DOHH2 (cell line): ENCODE measurements around the gene KDM2A.

Experiments
- H3F3A ChIP-seq: fragments of 200-600 bp; sonication (generic), shearing (Covaris generic); 2 replicates; pipeline ENCODE4 v1.6.0; 2016; ENCODE audit warnings: antibody characterized with exemption, mild to moderate bottlenecking; ENCODE audit not compliant: control insufficient read depth, insufficient read depth
- H3K27ac ChIP-seq: fragments of 200-600 bp; sonication (generic); 2 replicates; pipeline ENCODE4 v1.5.1; 2014; ENCODE audit warnings: low read depth, mild to moderate bottlenecking, low read length, moderate library complexity
- H3K27me3 ChIP-seq: fragments of 200-600 bp; sonication (generic); 2 replicates; pipeline ENCODE4 v1.6.1; 2014; ENCODE audit warnings: mild to moderate bottlenecking, low read length, mixed read lengths; ENCODE audit not compliant: control insufficient read depth
- H3K36me3 ChIP-seq: fragments of 200-600 bp; sonication (generic); 2 replicates; pipeline ENCODE4 v1.6.1; 2014; ENCODE audit warnings: mild to moderate bottlenecking, low read length, moderate library complexity, mixed read lengths; ENCODE audit not compliant: control insufficient read depth
- H3K4me1 ChIP-seq: fragments of 200-600 bp; sonication (generic); 2 replicates; pipeline ENCODE4 v1.6.1; 2014; ENCODE audit warnings: mild to moderate bottlenecking, low read length, mixed read lengths; ENCODE audit not compliant: control insufficient read depth
- H3K4me2 ChIP-seq: fragments of 200-600 bp; sonication (generic); 2 replicates; pipeline ENCODE4 v1.6.0; 2014; ENCODE audit warnings: mild to moderate bottlenecking, low read length, moderate library complexity
- H3K4me3 ChIP-seq: fragments of 200-600 bp; sonication (generic); 2 replicates; pipeline ENCODE4 v1.5.1; 2014; ENCODE audit warnings: mild to moderate bottlenecking, low read length, mixed read lengths
- H3K79me2 ChIP-seq: fragments of 200-600 bp; sonication (generic); 2 replicates; pipeline ENCODE4 v1.6.1; 2014; ENCODE audit warnings: mild to moderate bottlenecking, low read length, mixed read lengths; ENCODE audit not compliant: control insufficient read depth
- H3K9me2 ChIP-seq: fragments of 200-600 bp; sonication (generic); replicated peaks from 2 replicates; pipeline ENCODE4 v1.6.1; 2014; ENCODE audit warnings: mild to moderate bottlenecking, low read length, mixed read lengths; ENCODE audit not compliant: control insufficient read depth
- H3K9me3 ChIP-seq: fragments of 200-600 bp; sonication (generic); 2 replicates; pipeline ENCODE4 v1.6.1; 2014; ENCODE audit warnings: antibody characterized with exemption, low read length, mixed read lengths; ENCODE audit not compliant: control insufficient read depth, insufficient read depth
- H4K20me1 ChIP-seq: fragments of 200-600 bp; sonication (generic); 2 replicates; pipeline ENCODE4 v1.6.0; 2014; ENCODE audit warnings: low read depth, mild to moderate bottlenecking, antibody characterized with exemption, low read length, moderate library complexity; ENCODE audit not compliant: control insufficient read depth, insufficient read depth
- CTCF ChIP-seq: fragments of 200-600 bp; sonication (generic); IDR thresholded peaks from one replicate; pipeline ENCODE4 v1.5.1; 2014; ENCODE audit warnings: antibody characterized with exemption, mild to moderate bottlenecking, low read depth, low read length; ENCODE audit not compliant: poor library complexity, severe bottlenecking
- EZH2phosphoT487 ChIP-seq: fragments of 200-600 bp; sonication (generic); IDR thresholded peaks from 2 replicates; pipeline ENCODE4 v1.6.1; 2017; ENCODE audit warnings: borderline replicate concordance, mild to moderate bottlenecking, antibody characterized with exemption, low read length, moderate library complexity, mixed read lengths

The KDM2A gene

GRCh38 chr11:67282155-67282875 lies 163.3 kb downstream of the KDM2A start:
- H3K4me1 ChIP-seq = peaks cover 56% of the 10 kb centered on the region
- H3K9me2 ChIP-seq = no peaks in the 10 kb centered on the region
- H3K4me2 ChIP-seq = no peak overlapping the region
- H3F3A ChIP-seq = peaks cover 16% of the 10 kb centered on the region
- peaks cover 98% of the 10 kb centered on the region for H3K36me3 ChIP-seq
- no peak overlapping the region for H3K4me3 ChIP-seq
- TF ChIP-seq EZH2phosphoT487 (no peak), CTCF (no peak)
- H3K9me3 ChIP-seq = no peaks in the 10 kb centered on the region
- H4K20me1 ChIP-seq = no peaks in the 10 kb centered on the region
- peaks cover 38% of the 10 kb centered on the region for H3K79me2 ChIP-seq
- no peaks in the 10 kb centered on the region for H3K27me3 ChIP-seq
- no peak overlapping the region for H3K27ac ChIP-seq

DNA sequence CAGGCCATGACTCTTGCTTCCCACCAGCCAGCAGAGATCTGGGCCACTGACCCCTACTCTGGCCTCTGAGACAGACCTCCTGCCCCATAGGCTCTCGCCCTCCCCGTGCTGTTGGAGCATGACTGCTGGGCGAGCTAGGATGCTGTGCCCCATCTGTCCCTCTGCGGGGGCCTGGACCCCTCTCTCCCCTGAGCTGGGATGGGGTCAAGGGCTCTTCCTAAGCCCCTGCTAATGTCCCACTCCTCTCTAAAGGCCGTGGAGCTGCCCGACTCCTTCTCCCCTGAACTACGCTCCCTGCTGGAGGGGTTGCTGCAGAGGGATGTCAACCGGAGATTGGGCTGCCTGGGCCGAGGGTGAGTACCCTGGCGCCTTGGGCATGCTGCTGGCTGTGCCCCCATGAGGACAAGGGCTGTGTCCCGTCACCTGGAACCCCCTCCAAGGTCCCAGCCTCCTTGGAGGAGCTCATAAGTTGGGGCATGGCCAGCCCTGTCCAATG lies 163.9 kb downstream of the KDM2A start:
- Histone ChIP-seq H3K79me2 (peaks cover 34% of the 10 kb centered on the region), H3K9me3 (no peaks in the 10 kb centered on the region), H3K4me3 (no peak overlapping the region), H3K27ac (no peak overlapping the region), H3K9me2 (no peaks in the 10 kb centered on the region), H3K4me1 (peaks cover 57% of the 10 kb centered on the region), H4K20me1 (no peaks in the 10 kb centered on the region), H3K27me3 (no peaks in the 10 kb centered on the region), H3F3A (peaks cover 22% of the 10 kb centered on the region), H3K4me2 (no peak overlapping the region), H3K36me3 (peaks cover 100% of the 10 kb centered on the region)
- no peak for TF ChIP-seq CTCF

- Histone ChIP-seq H3K27ac (no peak overlapping the region), H3K4me2 (no peak overlapping the region), H3K79me2 (peaks cover 28% of the 10 kb centered on the region), H3K9me2 (no peaks in the 10 kb centered on the region), H3K9me3 (no peaks in the 10 kb centered on the region), H3K27me3 (no peaks in the 10 kb centered on the region), H3K4me3 (no peak overlapping the region), H3K36me3 (peaks cover 97% of the 10 kb centered on the region), H3K4me1 (peaks cover 57% of the 10 kb centered on the region), H4K20me1 (no peaks in the 10 kb centered on the region), H3F3A (peaks cover 26% of the 10 kb centered on the region)
- TF ChIP-seq EZH2phosphoT487 (no peak), CTCF (no peak)
These were observed 164.5 kb downstream of the KDM2A start for GRCh38 chr11:67283481-67283963.
